GM12873 (cell line): ENCODE data around the gene PCP4L1.

ENCODE experiments used
- CTCF ChIP-seq: IDR thresholded peaks from 2 replicates; pipeline ENCODE4 v1.5.1; 2012; ENCODE audit warnings: low read depth, mild to moderate bottlenecking, moderate library complexity, low read length, control low read depth; ENCODE audit not compliant: insufficient read depth; ENCODE audit errors: missing control alignments

Gene PCP4L1

GRCh38 chr1:161233102-161233501 is 25.4 kb upstream of the PCP4L1 start:
- TF ChIP-seq CTCF: no peak

GRCh38 chr1:161235957-161236775 is 22.4 kb upstream of the PCP4L1 start:
- TF ChIP-seq CTCF: no peak

GRCh38 chr1:161238039-161238473 is 20.5 kb upstream of the PCP4L1 start, which contains the start of gene NR1I3:
Gene NR1I3, minus strand, starts transcription at chr1:161238203. Its CDS starts 1,638 bp downstream, at chr1:161236565.
- TF ChIP-seq CTCF: no peak

GRCh38 chr1:161241682-161242081 is 16.9 kb upstream of the PCP4L1 start:
- no peak for TF ChIP-seq CTCF

GRCh38 chr1:161242313-161242712 is 16.2 kb upstream of the PCP4L1 start:
- no peak for TF ChIP-seq CTCF

- TF ChIP-seq CTCF: no peak
Measured at GRCh38 chr1:161244888-161245287, 13.7 kb upstream of the PCP4L1 start.

GRCh38 chr1:161250829-161251228 is 7.7 kb upstream of the PCP4L1 start:
- TF ChIP-seq CTCF: no peak
